ENCODE measurements around the gene IBTK. TPM values are rescaled to one million over a fixed set of nuclear protein-coding genes. Genes with fewer than 3 reads are reported as not detected.
"Not testable (repeated sequence)": the region's sequence is repeated elsewhere in the genome, so short reads cannot be mapped to it uniquely, and the experiment has no call there.

IBTK gene
- total RNA-seq = 10 to 100 TPM; 28.9 to 29.5 TPM
- polyA plus RNA-seq = 10 to 100 TPM; 16.4 to 18.8 TPM

GRCh38 chr6:82247505-82248272 lies at the start of gene IBTK:
Gene IBTK, minus strand, starts transcription at chr6:82247744. Its CDS starts 7,258 bp downstream, at chr6:82240486.
- peaks cover 0 to 13% of the 10 kb centered on the region in 2 donors for H3K36me3 Mint-ChIP-seq
- peak within 1 kb of the TSS; percentile 95 to 99 (median 98) for H3K4me3 Mint-ChIP-seq
- Histone ChIP-seq H3K36me3 (ENCODE audit: insufficient read depth, low read length) (no peaks in the 10 kb centered on the region), H3K4me1 (ENCODE audit: insufficient read depth, low read length) (peaks cover 42% of the 10 kb centered on the region), H3K4me3 (ENCODE audit: low read length in 2 of 2) (peak within 1 kb of the TSS; percentile 52 to 91), H3K27me3 (ENCODE audit: insufficient read depth, low read length) (no peaks in the 10 kb centered on the region), H3K9me3 (ENCODE audit: control insufficient read depth in 1 of 2, low read length in 2 of 2) (no peaks in the 10 kb centered on the region), H3K27ac (ENCODE audit: low read depth, low read length) (peak within 1 kb of the TSS; percentile 88)
- intact Hi-C loops (cut with micrococcal nuclease) = loop anchor here (1.0 to 5.0 kb wide), 3 partner anchors 495 to 1979 kb away; partner anchors contain the start of genes CEP162, DOP1A and TENT5A
- POLR2A ChIA-PET (ENCODE audit: partially characterized antibody) = interaction anchor here (1.0 to 1.7 kb wide), 5 partner anchors 19 to 1980 kb away, joined by 4 to 10 read pairs (median 7); partner anchors contain the start of genes CEP162, DOP1A, PGM3 and RWDD2A
- no peaks in the 10 kb centered on the region for H3K27me3 Mint-ChIP-seq
- no peaks in the 10 kb centered on the region for H3K9me3 Mint-ChIP-seq
- peaks cover 26 to 53% (median 38%) of the 10 kb centered on the region in 4 donors for H3K4me1 Mint-ChIP-seq
- CTCF ChIA-PET (ENCODE audit: partially characterized antibody) = interaction anchor here (1.0 to 2.6 kb wide), 7 partner anchors 19 to 819 kb away, joined by 3 to 34 read pairs (median 4); partner anchors contain the start of genes DOP1A and UBE3D
- DNase-seq = peak; percentile 91 to 96 (median 92)
- peak within 1 kb of the TSS; percentile 95 to 99 (median 98) for H3K27ac Mint-ChIP-seq

- H3K27me3 Mint-ChIP-seq = peaks cover 0 to 2% of the 10 kb centered on the region in 2 donors
- peaks cover 0 to 2% (median 0%) of the 10 kb centered on the region in 8 donors for H3K9me3 Mint-ChIP-seq
- intact Hi-C loops (cut with micrococcal nuclease) = no loop called here
- Histone ChIP-seq H3K9me3 (ENCODE audit: control insufficient read depth in 1 of 2, low read length in 2 of 2) (no peaks in the 10 kb centered on the region), H3K4me3 (ENCODE audit: low read length in 2 of 2) (no peak overlapping the region), H3K27ac (ENCODE audit: low read depth, low read length) (no peak overlapping the region), H3K36me3 (ENCODE audit: insufficient read depth, low read length) (no peaks in the 10 kb centered on the region), H3K27me3 (ENCODE audit: insufficient read depth, low read length) (no peaks in the 10 kb centered on the region), H3K4me1 (ENCODE audit: insufficient read depth, low read length) (peaks cover 32% of the 10 kb centered on the region)
- CTCF ChIA-PET (ENCODE audit: partially characterized antibody) = interaction anchor here (2.6 kb wide), 1 partner anchor 13 kb away, joined by 14 read pairs; no protein-coding TSS in a partner anchor
- no peak overlapping the region for H3K27ac Mint-ChIP-seq
- no peaks in the 10 kb centered on the region for H3K36me3 Mint-ChIP-seq
- POLR2A ChIA-PET (ENCODE audit: partially characterized antibody) = no interaction called here
- H3K4me1 Mint-ChIP-seq = peaks cover 28 to 47% (median 38%) of the 10 kb centered on the region in 4 donors
- no peak for DNase-seq
- H3K4me3 Mint-ChIP-seq = no peak overlapping the region
Measured at GRCh38 chr6:82283771-82284410, 36.3 kb upstream of the IBTK start.

GRCh38 chr6:82281550-82281949 lies 34.0 kb upstream of the IBTK start:
- H3K9me3 ChIP-seq (ENCODE audit: control insufficient read depth in 1 of 2, low read length in 2 of 2); POLR2A ChIA-PET (ENCODE audit: partially characterized antibody); H3K9me3 Mint-ChIP-seq; H3K36me3 ChIP-seq (ENCODE audit: insufficient read depth, low read length); H3K36me3 Mint-ChIP-seq; H3K4me3 ChIP-seq (ENCODE audit: low read length in 2 of 2); H3K27me3 Mint-ChIP-seq; intact Hi-C loops (cut with micrococcal nuclease); H3K27me3 ChIP-seq (ENCODE audit: insufficient read depth, low read length): not testable (repeated sequence)
- peak overlapping the region; percentile 26 for H3K27ac ChIP-seq (ENCODE audit: low read depth, low read length)
- CTCF ChIA-PET (ENCODE audit: partially characterized antibody) = interaction anchor here (1.8 kb wide), 1 partner anchor 10 kb away, joined by 10 read pairs; no protein-coding TSS in a partner anchor
- H3K4me1 Mint-ChIP-seq = peaks cover 28 to 42% (median 35%) of the 10 kb centered on the region in 4 donors
- peak in 3 of 5 donors; percentile 14 to 26 (median 23) for DNase-seq
- H3K27ac Mint-ChIP-seq = peak overlapping the region; percentile 65 to 91 (median 81)
- H3K4me3 Mint-ChIP-seq = peak overlapping the region; percentile 61 to 84 (median 76)
- H3K4me1 ChIP-seq (ENCODE audit: insufficient read depth, low read length) = peaks cover 29% of the 10 kb centered on the region

- Mint-ChIP-seq H3K9me3 (peaks cover 0 to 2% (median 0%) of the 10 kb centered on the region in 8 donors), H3K27ac (no peak overlapping the region), H3K4me1 (peaks cover 16 to 25% (median 21%) of the 10 kb centered on the region in 4 donors), H3K36me3 (no peaks in the 10 kb centered on the region), H3K27me3 (no peaks in the 10 kb centered on the region), H3K4me3 (no peak overlapping the region)
- H3K9me3 ChIP-seq (ENCODE audit: control insufficient read depth in 1 of 2, low read length in 2 of 2) = no peaks in the 10 kb centered on the region
- no peak overlapping the region for H3K4me3 ChIP-seq (ENCODE audit: low read length in 2 of 2)
- no peak for DNase-seq
- H3K27ac ChIP-seq (ENCODE audit: low read depth, low read length) = no peak overlapping the region
- ChIA-PET CTCF (ENCODE audit: partially characterized antibody) (no interaction called here), POLR2A (ENCODE audit: partially characterized antibody) (interaction anchor here (0.5 kb wide), 1 partner anchor 22 kb away, joined by 3 read pairs; no protein-coding TSS in a partner anchor)
- peaks cover 16% of the 10 kb centered on the region for H3K4me1 ChIP-seq (ENCODE audit: insufficient read depth, low read length)
- H3K36me3 ChIP-seq (ENCODE audit: insufficient read depth, low read length) = no peaks in the 10 kb centered on the region
- intact Hi-C loops (cut with micrococcal nuclease) = no loop called here
- H3K27me3 ChIP-seq (ENCODE audit: insufficient read depth, low read length) = no peaks in the 10 kb centered on the region
Measured at GRCh38 chr6:82277686-82278085, 30.1 kb upstream of the IBTK start.

- H3K4me1 ChIP-seq (ENCODE audit: insufficient read depth, low read length) = no peaks in the 10 kb centered on the region
- no peaks in the 10 kb centered on the region for H3K27me3 Mint-ChIP-seq
- H3K9me3 Mint-ChIP-seq = peaks cover 0 to 2% (median 0%) of the 10 kb centered on the region in 8 donors
- H3K4me1 Mint-ChIP-seq = peaks cover 1 to 5% (median 4%) of the 10 kb centered on the region in 4 donors
- H3K36me3 Mint-ChIP-seq = no peaks in the 10 kb centered on the region
- no peaks in the 10 kb centered on the region for H3K36me3 ChIP-seq (ENCODE audit: insufficient read depth, low read length)
- DNase-seq = no peak
- intact Hi-C loops (cut with micrococcal nuclease) = no loop called here
- CTCF ChIA-PET (ENCODE audit: partially characterized antibody) = interaction anchor here (6.4 to 7.4 kb wide), 2 partner anchors 778 to 790 kb away, joined by 59 to 98 read pairs; partner anchors contain the start of genes DOP1A and UBE3D
- no peak overlapping the region for H3K4me3 Mint-ChIP-seq
- no peaks in the 10 kb centered on the region for H3K9me3 ChIP-seq (ENCODE audit: control insufficient read depth in 1 of 2, low read length in 2 of 2)
- no peak overlapping the region for H3K27ac ChIP-seq (ENCODE audit: low read depth, low read length)
- H3K4me3 ChIP-seq (ENCODE audit: low read length in 2 of 2) = no peak overlapping the region
- POLR2A ChIA-PET (ENCODE audit: partially characterized antibody) = no interaction called here
- no peaks in the 10 kb centered on the region for H3K27me3 ChIP-seq (ENCODE audit: insufficient read depth, low read length)
- no peak overlapping the region for H3K27ac Mint-ChIP-seq
Measured at GRCh38 chr6:82275686-82276085, 28.1 kb upstream of the IBTK start.

- Histone ChIP-seq H3K4me3 (ENCODE audit: low read length in 2 of 2) (no peak overlapping the region), H3K27me3 (ENCODE audit: insufficient read depth, low read length) (no peaks in the 10 kb centered on the region), H3K4me1 (ENCODE audit: insufficient read depth, low read length) (no peaks in the 10 kb centered on the region), H3K9me3 (ENCODE audit: control insufficient read depth in 1 of 2, low read length in 2 of 2) (no peaks in the 10 kb centered on the region), H3K36me3 (ENCODE audit: insufficient read depth, low read length) (no peaks in the 10 kb centered on the region), H3K27ac (ENCODE audit: low read depth, low read length) (no peak overlapping the region)
- CTCF ChIA-PET (ENCODE audit: partially characterized antibody) = interaction anchor here (0.8 to 7.4 kb wide), 5 partner anchors 19 to 887 kb away, joined by 3 to 98 read pairs (median 4); partner anchors contain the start of genes DOP1A and UBE3D
- intact Hi-C loops (cut with micrococcal nuclease) = loop anchor here (5.0 kb wide), 1 partner anchor 89 kb away; the partner anchor contains the start of gene TPBG
- DNase-seq = no peak
- H3K36me3 Mint-ChIP-seq = no peaks in the 10 kb centered on the region
- POLR2A ChIA-PET (ENCODE audit: partially characterized antibody) = no interaction called here
- peaks cover 0 to 1% of the 10 kb centered on the region in 2 donors for H3K27me3 Mint-ChIP-seq
- H3K4me1 Mint-ChIP-seq = peaks cover 0 to 1% (median 0%) of the 10 kb centered on the region in 4 donors
- no peaks in the 10 kb centered on the region for H3K9me3 Mint-ChIP-seq
- H3K27ac Mint-ChIP-seq = peak overlapping the region in 1 of 7 donors; percentile 16
- no peak overlapping the region for H3K4me3 Mint-ChIP-seq
Measured at GRCh38 chr6:82273295-82273694, 25.8 kb upstream of the IBTK start.
